SK-N-MC (cell line): Measurements from ENCODE around the gene CDK5RAP1.

Experiments used
- EZH2 ChIP-seq: fragments of 200-600 bp; sonication (generic); IDR thresholded peaks from one replicate; pipeline ENCODE4 v1.6.1; 2017; ENCODE audit warnings: antibody characterized with exemption
- POLR2AphosphoS5 ChIP-seq: IDR thresholded peaks from 2 replicates; pipeline ENCODE4 v1.6.1; 2012; ENCODE audit warnings: mild to moderate bottlenecking, low read depth, low read length, borderline replicate concordance

DNA sequence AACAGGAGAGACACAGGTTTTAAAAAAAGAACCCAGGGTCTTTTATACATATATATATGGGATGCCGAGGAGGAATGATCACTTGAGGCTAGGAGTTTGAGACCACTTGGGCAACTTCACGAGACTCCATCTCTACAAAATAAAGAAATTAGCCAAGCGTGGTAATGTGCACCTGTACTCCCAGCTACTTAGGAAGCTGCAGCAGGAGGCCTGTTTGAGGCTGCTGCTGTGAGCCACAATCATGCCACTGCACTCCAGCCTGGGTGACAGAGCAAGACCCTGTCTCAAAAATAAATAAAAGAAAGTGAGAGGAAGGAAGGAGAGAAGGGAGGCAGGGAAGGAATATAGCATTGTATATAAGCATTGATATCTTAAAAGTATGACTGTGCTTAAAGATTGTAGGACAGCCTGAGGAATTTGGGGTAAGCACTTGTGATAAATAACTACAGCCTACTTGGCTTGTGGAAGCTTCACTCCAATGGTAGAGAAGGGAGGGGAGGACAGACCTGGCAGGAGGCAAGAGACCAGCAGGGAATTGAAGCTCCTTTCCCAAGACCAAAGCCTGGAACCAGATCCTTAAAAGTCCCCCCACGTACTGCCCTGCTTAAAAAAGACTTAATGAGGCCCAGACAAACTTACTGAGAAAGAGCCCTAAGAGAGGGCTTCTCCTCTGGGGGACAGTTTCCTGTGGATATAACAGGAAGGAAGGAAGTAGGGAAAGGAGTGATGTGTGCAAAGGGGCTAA, 44.7 kb upstream of the CDK5RAP1 start:
- TF ChIP-seq POLR2AphosphoS5, result no peak
- no peak for TF ChIP-seq EZH2
